Activated naive CD8-positive, alpha-beta T cell treated with anti-CD3 and anti-CD28 coated beads, Interleukin-2, amount 50 U/mL, for 24 hours (primary cell): ENCODE results near the gene GAS2L1.

ENCODE experiments used
- ATAC-seq: fragments of 150-1000 bp; cut with Tn5 transposase; one replicate; pipeline ENCODE4 v1.10.0; 2021
- DNase-seq: peaks from one replicate; pipeline ENCODE4 v3.0.0; 2021
- H3K27ac Mint-ChIP-seq: one replicate; pipeline ENCODE4 v1.8.0; 2021; ENCODE audit warnings: mild to moderate bottlenecking, mixed read lengths
- H3K27me3 Mint-ChIP-seq: one replicate; pipeline ENCODE4 v1.8.0; 2021; ENCODE audit warnings: mixed read lengths
- H3K36me3 Mint-ChIP-seq: one replicate; pipeline ENCODE4 v1.8.0; 2021; ENCODE audit warnings: low read depth, mixed read lengths
- H3K4me1 Mint-ChIP-seq: one replicate; pipeline ENCODE4 v1.8.0; 2021; ENCODE audit warnings: mixed read lengths
- H3K4me3 Mint-ChIP-seq: one replicate; pipeline ENCODE4 v1.8.0; 2021; ENCODE audit warnings: mild to moderate bottlenecking, moderate library complexity, mixed read lengths
- H3K9me3 Mint-ChIP-seq: one replicate; pipeline ENCODE4 v1.8.0; 2021; ENCODE audit warnings: mixed read lengths

The GAS2L1 gene

GRCh38 chr22:29310065-29310862, 3.8 kb downstream of the GAS2L1 start:
- Mint-ChIP-seq H3K9me3 (no peaks in the 10 kb centered on the region), H3K4me3 (no peak overlapping the region), H3K4me1 (peaks cover 41% of the 10 kb centered on the region), H3K27me3 (peaks cover 43% of the 10 kb centered on the region), H3K27ac (no peak overlapping the region), H3K36me3 (no peaks in the 10 kb centered on the region)
- no peak for DNase-seq
- ATAC-seq, result no peak

GRCh38 chr22:29310863-29311339, 4.5 kb downstream of the GAS2L1 start:
- Mint-ChIP-seq H3K9me3 (no peaks in the 10 kb centered on the region), H3K4me3 (no peak overlapping the region), H3K4me1 (peaks cover 40% of the 10 kb centered on the region), H3K27me3 (peaks cover 37% of the 10 kb centered on the region), H3K36me3 (no peaks in the 10 kb centered on the region), H3K27ac (no peak overlapping the region)
- peak; percentile 81 for DNase-seq
- ATAC-seq, result peak; percentile 61

GRCh38 chr22:29311464-29312217, 5.2 kb downstream of the GAS2L1 start:
- Mint-ChIP-seq H3K27ac (no peak overlapping the region), H3K4me3 (no peak overlapping the region), H3K9me3 (no peaks in the 10 kb centered on the region), H3K4me1 (peaks cover 36% of the 10 kb centered on the region), H3K27me3 (peaks cover 38% of the 10 kb centered on the region), H3K36me3 (no peaks in the 10 kb centered on the region)
- no peak for ATAC-seq
- DNase-seq, result no peak

GRCh38 chr22:29312218-29313125, 6.0 kb downstream of the GAS2L1 start:
- no peak overlapping the region for H3K4me3 Mint-ChIP-seq
- ATAC-seq, result no peak
- H3K27me3 Mint-ChIP-seq, result peaks cover 41% of the 10 kb centered on the region
- no peaks in the 10 kb centered on the region for H3K9me3 Mint-ChIP-seq
- H3K4me1 Mint-ChIP-seq, result peaks cover 36% of the 10 kb centered on the region
- H3K27ac Mint-ChIP-seq, result no peak overlapping the region
- no peak for DNase-seq
- H3K36me3 Mint-ChIP-seq, result no peaks in the 10 kb centered on the region

- Mint-ChIP-seq H3K27ac (no peak overlapping the region), H3K36me3 (no peaks in the 10 kb centered on the region), H3K4me1 (peaks cover 35% of the 10 kb centered on the region), H3K4me3 (no peak overlapping the region), H3K27me3 (peaks cover 39% of the 10 kb centered on the region), H3K9me3 (no peaks in the 10 kb centered on the region)
- peak; percentile 40 for DNase-seq
- ATAC-seq, result peak; percentile 8
Measured at GRCh38 chr22:29313126-29313575, 6.7 kb downstream of the GAS2L1 start.

GRCh38 chr22:29313576-29314466, 7.4 kb downstream of the GAS2L1 start:
- no peak overlapping the region for H3K27ac Mint-ChIP-seq
- H3K4me3 Mint-ChIP-seq, result peak overlapping the region; percentile 46
- DNase-seq (no peak), ATAC-seq (no peak)
- H3K9me3 Mint-ChIP-seq, result no peaks in the 10 kb centered on the region
- H3K4me1 Mint-ChIP-seq, result peaks cover 31% of the 10 kb centered on the region
- H3K36me3 Mint-ChIP-seq, result no peaks in the 10 kb centered on the region
- peaks cover 39% of the 10 kb centered on the region for H3K27me3 Mint-ChIP-seq

- Mint-ChIP-seq H3K9me3 (no peaks in the 10 kb centered on the region), H3K27ac (no peak overlapping the region), H3K4me3 (peak overlapping the region; percentile 46), H3K4me1 (peaks cover 28% of the 10 kb centered on the region), H3K27me3 (peaks cover 39% of the 10 kb centered on the region), H3K36me3 (no peaks in the 10 kb centered on the region)
- ATAC-seq, result no peak
- DNase-seq, result no peak
Measured at GRCh38 chr22:29314537-29315285, 8.3 kb downstream of the GAS2L1 start.

GRCh38 chr22:29315286-29316140, 9.1 kb downstream of the GAS2L1 start, which contains the start of gene RASL10A:
TSS of gene RASL10A (minus strand) at chr22:29315697. CDS start at chr22:29315246, 451 bp downstream.
- Mint-ChIP-seq H3K9me3 (no peaks in the 10 kb centered on the region), H3K4me3 (peak within 1 kb of the TSS; percentile 46), H3K27me3 (peaks cover 39% of the 10 kb centered on the region), H3K27ac (no peak within 1 kb of the TSS), H3K36me3 (no peaks in the 10 kb centered on the region), H3K4me1 (peaks cover 26% of the 10 kb centered on the region)
- ATAC-seq, result no peak
- DNase-seq, result no peak

- ATAC-seq (no peak), DNase-seq (no peak)
- no peaks in the 10 kb centered on the region for H3K9me3 Mint-ChIP-seq
- no peak overlapping the region for H3K4me3 Mint-ChIP-seq
- no peaks in the 10 kb centered on the region for H3K36me3 Mint-ChIP-seq
- peaks cover 19% of the 10 kb centered on the region for H3K4me1 Mint-ChIP-seq
- peaks cover 39% of the 10 kb centered on the region for H3K27me3 Mint-ChIP-seq
- no peak overlapping the region for H3K27ac Mint-ChIP-seq
Measured at GRCh38 chr22:29316141-29316828, 9.8 kb downstream of the GAS2L1 start.

- H3K36me3 Mint-ChIP-seq, result no peaks in the 10 kb centered on the region
- ATAC-seq (no peak), DNase-seq (no peak)
- no peaks in the 10 kb centered on the region for H3K9me3 Mint-ChIP-seq
- H3K4me1 Mint-ChIP-seq, result peaks cover 16% of the 10 kb centered on the region
- H3K27me3 Mint-ChIP-seq, result peaks cover 30% of the 10 kb centered on the region
- H3K4me3 Mint-ChIP-seq, result no peak overlapping the region
- H3K27ac Mint-ChIP-seq, result no peak overlapping the region
Measured at GRCh38 chr22:29317827-29318454, 11.5 kb downstream of the GAS2L1 start.

GRCh38 chr22:29319072-29319471, 12.6 kb downstream of the GAS2L1 start:
- DNase-seq, result no peak
- Mint-ChIP-seq H3K27me3 (peaks cover 19% of the 10 kb centered on the region), H3K9me3 (no peaks in the 10 kb centered on the region), H3K4me3 (no peak overlapping the region), H3K4me1 (peaks cover 7% of the 10 kb centered on the region), H3K36me3 (no peaks in the 10 kb centered on the region), H3K27ac (no peak overlapping the region)
- ATAC-seq, result no peak
